SH-SY5Y (cell line): ENCODE measurements around the gene OPN1LW.

ENCODE experiments used
- GATA2 ChIP-seq: IDR thresholded peaks from 2 replicates; pipeline ENCODE4 v1.6.1; 2011; ENCODE audit warnings: mild to moderate bottlenecking, low read depth, low read length
- GATA3 ChIP-seq: IDR thresholded peaks from 2 replicates; pipeline ENCODE4 v1.6.1; 2011; ENCODE audit warnings: low read depth, mild to moderate bottlenecking, low read length, moderate library complexity

DNA sequence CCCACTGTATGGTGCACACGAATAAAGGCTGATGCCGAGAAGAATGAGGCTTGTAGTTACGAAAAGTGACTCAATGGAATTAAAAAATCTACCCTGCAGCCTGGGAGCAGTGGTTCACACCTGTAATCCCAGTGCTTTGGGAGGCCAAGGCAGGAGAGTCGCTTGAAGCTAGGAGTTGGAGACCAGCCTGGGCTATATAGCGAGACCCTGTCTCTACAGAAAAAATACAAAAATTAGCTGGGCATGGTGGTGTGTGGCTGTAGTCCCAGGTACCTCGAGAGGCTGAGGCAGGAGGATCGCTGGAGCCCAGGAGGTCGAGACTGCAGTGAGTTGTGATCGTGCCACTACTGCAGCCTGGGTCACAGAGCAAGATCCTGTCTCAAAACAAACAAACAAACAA, 11.7 kb upstream of the OPN1LW start:
- TF ChIP-seq GATA3 (no peak), GATA2 (no peak)
